ENCODE results near the gene IL10RB. TPM values are rescaled to one million over a fixed set of nuclear protein-coding genes. Genes with fewer than 3 reads are reported as not detected.

The IL10RB gene
- total RNA-seq, 1 donor from 2014 or later, result 37.9 TPM

DNA sequence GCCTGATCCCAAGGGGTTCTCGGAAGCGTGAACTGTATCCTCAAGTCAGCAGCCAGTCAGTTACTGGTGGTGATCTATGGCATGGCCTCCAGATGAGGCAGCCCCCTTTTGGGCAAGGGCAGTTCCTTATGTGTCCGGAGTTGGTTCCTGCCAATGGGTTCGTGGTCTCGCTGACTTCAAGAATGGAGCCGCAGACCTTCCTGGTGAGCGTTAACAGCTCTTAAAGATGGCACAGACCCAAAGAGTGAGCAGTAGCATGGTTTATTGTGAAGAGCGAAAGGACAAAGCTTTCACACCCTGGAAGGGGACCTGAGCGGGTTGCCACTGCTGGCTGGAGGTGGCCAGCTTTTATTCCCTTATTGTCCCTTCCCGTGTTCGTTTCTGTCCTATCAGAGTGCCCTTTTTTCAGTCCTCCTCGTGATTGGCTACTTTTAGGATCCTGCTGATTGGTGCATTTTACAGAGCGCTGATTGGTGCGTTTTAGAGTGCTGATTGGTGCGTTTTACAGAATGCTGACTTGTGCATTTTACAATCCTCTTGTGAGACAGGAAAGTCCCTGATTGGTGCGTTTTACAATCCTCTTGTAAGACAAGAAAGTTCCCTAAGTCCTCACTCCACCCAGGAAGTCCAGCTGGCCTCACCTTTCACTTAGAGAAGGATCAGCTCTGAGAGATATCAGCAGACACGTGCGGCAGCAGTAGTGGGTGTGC lies 8.9 kb upstream of the IL10RB start:
- intact Hi-C loops (cut with micrococcal nuclease), result no loop called here
- Mint-ChIP-seq H3K4me1 (peaks cover 32% of the 10 kb centered on the region), H3K36me3 (ENCODE audit: low read depth) (peaks cover 75% of the 10 kb centered on the region), H3K27me3 (no peaks in the 10 kb centered on the region), H3K4me3 (no peak overlapping the region), H3K9me3 (peaks cover 2% of the 10 kb centered on the region), H3K27ac (peak overlapping the region; percentile 19)
- ATAC-seq (ENCODE audit: low read depth) (no peak), DNase-seq (no peak)
- CTCF ChIA-PET, result interaction anchor here (0.6 kb wide), 1 partner anchor 8 kb away, joined by 3 read pairs; no protein-coding TSS in a partner anchor
- POLR2A ChIA-PET, result interaction anchor here (0.7 to 1.0 kb wide), 2 partner anchors 9 to 40 kb away, joined by 3 to 4 read pairs; partner anchors contain the start of gene IL10RB
- TF ChIP-seq, protein P1, sequence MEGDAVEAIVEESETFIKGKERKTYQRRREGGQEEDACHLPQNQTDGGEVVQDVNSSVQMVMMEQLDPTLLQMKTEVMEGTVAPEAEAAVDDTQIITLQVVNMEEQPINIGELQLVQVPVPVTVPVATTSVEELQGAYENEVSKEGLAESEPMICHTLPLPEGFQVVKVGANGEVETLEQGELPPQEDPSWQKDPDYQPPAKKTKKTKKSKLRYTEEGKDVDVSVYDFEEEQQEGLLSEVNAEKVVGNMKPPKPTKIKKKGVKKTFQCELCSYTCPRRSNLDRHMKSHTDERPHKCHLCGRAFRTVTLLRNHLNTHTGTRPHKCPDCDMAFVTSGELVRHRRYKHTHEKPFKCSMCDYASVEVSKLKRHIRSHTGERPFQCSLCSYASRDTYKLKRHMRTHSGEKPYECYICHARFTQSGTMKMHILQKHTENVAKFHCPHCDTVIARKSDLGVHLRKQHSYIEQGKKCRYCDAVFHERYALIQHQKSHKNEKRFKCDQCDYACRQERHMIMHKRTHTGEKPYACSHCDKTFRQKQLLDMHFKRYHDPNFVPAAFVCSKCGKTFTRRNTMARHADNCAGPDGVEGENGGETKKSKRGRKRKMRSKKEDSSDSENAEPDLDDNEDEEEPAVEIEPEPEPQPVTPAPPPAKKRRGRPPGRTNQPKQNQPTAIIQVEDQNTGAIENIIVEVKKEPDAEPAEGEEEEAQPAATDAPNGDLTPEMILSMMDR (IDR thresholded peaks at IDR 0.05), result no peak

- peaks cover 2% of the 10 kb centered on the region for H3K9me3 Mint-ChIP-seq
- ATAC-seq (ENCODE audit: low read depth), result no peak
- TF ChIP-seq, protein P1 (IDR thresholded peaks at IDR 0.05), result no peak
- H3K4me3 Mint-ChIP-seq, result no peak overlapping the region
- H3K4me1 Mint-ChIP-seq, result peaks cover 37% of the 10 kb centered on the region
- ChIA-PET CTCF (no interaction called here), POLR2A (no interaction called here)
- H3K27ac Mint-ChIP-seq, result peak overlapping the region; percentile 77
- H3K27me3 Mint-ChIP-seq, result no peaks in the 10 kb centered on the region
- DNase-seq, result no peak
- intact Hi-C loops (cut with micrococcal nuclease), result no loop called here
- H3K36me3 Mint-ChIP-seq (ENCODE audit: low read depth), result peaks cover 72% of the 10 kb centered on the region
These were observed 7.7 kb upstream of the IL10RB start for GRCh38 chr21:33258475-33258874.

DNA sequence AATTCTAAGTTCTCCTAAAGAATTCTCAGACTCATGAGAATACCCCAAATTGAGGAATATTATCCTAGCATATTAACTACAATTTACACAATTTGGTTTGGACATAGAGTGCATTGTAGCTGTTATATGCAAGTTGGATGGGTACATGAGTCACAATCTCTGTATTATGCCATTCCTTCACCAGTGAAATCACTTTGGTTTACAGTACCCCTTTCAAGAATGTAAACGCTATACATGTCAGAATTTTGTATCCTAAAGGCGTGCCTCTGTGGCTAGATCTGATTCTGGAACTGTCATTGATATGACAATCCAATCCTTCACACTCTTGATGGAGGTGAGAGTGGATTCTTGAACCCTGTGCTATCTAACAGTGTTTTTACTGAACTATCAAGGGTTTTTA lies 6.7 kb upstream of the IL10RB start:
- ATAC-seq (ENCODE audit: low read depth), result no peak
- peaks cover 69% of the 10 kb centered on the region for H3K36me3 Mint-ChIP-seq (ENCODE audit: low read depth)
- peaks cover 2% of the 10 kb centered on the region for H3K9me3 Mint-ChIP-seq
- no peak overlapping the region for H3K4me3 Mint-ChIP-seq
- ChIA-PET CTCF (no interaction called here), POLR2A (interaction anchor here (1.1 kb wide), 1 partner anchor 109 kb away, joined by 3 read pairs; no protein-coding TSS in a partner anchor)
- H3K27me3 Mint-ChIP-seq, result no peaks in the 10 kb centered on the region
- H3K27ac Mint-ChIP-seq, result peak overlapping the region; percentile 70
- TF ChIP-seq, protein P1 (IDR thresholded peaks at IDR 0.05), result no peak
- no peak for DNase-seq
- intact Hi-C loops (cut with micrococcal nuclease), result no loop called here
- H3K4me1 Mint-ChIP-seq, result peaks cover 39% of the 10 kb centered on the region

GRCh38 chr21:33259995-33260394 lies 6.2 kb upstream of the IL10RB start:
- H3K4me1 Mint-ChIP-seq, result peaks cover 39% of the 10 kb centered on the region
- ChIA-PET POLR2A (interaction anchor here (0.6 to 1.1 kb wide), 2 partner anchors 108 to 111 kb away, joined by 3 to 4 read pairs; no protein-coding TSS in a partner anchor), CTCF (no interaction called here)
- H3K9me3 Mint-ChIP-seq, result peaks cover 2% of the 10 kb centered on the region
- H3K4me3 Mint-ChIP-seq, result no peak overlapping the region
- DNase-seq, result no peak
- ATAC-seq (ENCODE audit: low read depth), result no peak
- intact Hi-C loops (cut with micrococcal nuclease), result loop anchor here (1.0 kb wide), 1 partner anchor 14 kb away; no protein-coding TSS in a partner anchor
- peaks cover 63% of the 10 kb centered on the region for H3K36me3 Mint-ChIP-seq (ENCODE audit: low read depth)
- TF ChIP-seq, protein P1 (IDR thresholded peaks at IDR 0.05), result no peak
- H3K27ac Mint-ChIP-seq, result peak overlapping the region; percentile 70
- no peaks in the 10 kb centered on the region for H3K27me3 Mint-ChIP-seq

DNA sequence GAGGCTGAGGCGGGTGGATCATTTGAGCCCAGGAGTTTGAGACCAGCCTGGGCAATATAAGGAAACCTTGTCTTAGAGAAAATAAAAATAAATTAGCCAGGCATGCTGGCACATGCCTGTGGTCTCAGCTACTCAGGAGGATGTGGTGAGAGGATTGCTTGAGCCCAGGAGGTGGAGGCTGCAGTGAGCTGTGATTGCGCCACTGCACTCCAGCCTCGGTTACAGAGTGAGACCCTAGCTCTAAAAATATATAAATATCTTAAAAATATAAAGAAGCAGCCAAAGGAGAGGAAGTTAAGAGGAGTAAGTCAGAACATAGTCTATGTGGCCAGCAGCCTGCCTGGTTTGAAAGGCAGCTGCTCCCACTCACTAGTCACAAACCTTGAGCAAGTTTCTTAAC lies 4.5 kb upstream of the IL10RB start:
- no peak for DNase-seq
- peaks cover 56% of the 10 kb centered on the region for H3K36me3 Mint-ChIP-seq (ENCODE audit: low read depth)

More for the DNA sequence above, 4.5 kb upstream of the IL10RB start:
- TF ChIP-seq, protein P1 (IDR thresholded peaks at IDR 0.05), result no peak
- peaks cover 2% of the 10 kb centered on the region for H3K9me3 Mint-ChIP-seq
- CTCF ChIA-PET, result no interaction called here
- POLR2A ChIA-PET, result interaction anchor here (0.7 to 1.6 kb wide), 5 partner anchors 30 to 78 kb away, joined by 3 to 4 read pairs (median 3); no protein-coding TSS in a partner anchor
- no peaks in the 10 kb centered on the region for H3K27me3 Mint-ChIP-seq
- no peak for ATAC-seq (ENCODE audit: low read depth)
- peak overlapping the region; percentile 68 for H3K27ac Mint-ChIP-seq
- H3K4me1 Mint-ChIP-seq, result peaks cover 43% of the 10 kb centered on the region
- intact Hi-C loops (cut with micrococcal nuclease), result no loop called here
- no peak overlapping the region for H3K4me3 Mint-ChIP-seq
